B cell (primary cell): Measurements from ENCODE around the gene BMPER. TPM values are rescaled to one million over a fixed set of nuclear protein-coding genes. Genes with fewer than 3 reads are reported as not detected.

Experiments
- ATAC-seq: fragments of 200-7000 bp; cut with Tn5 transposase; one replicate; pipeline ENCODE4 v1.10.0; 2021; ENCODE audit warnings: low read depth, mild to moderate bottlenecking, moderate number of reproducible peaks, moderate library complexity
- CTCF ChIA-PET: fragments of 350-600 bp; sonication (Branson Sonifier 250); formaldehyde crosslinking; loops from one replicate; lab custom pipeline; 2021; ENCODE audit warnings: antibody characterized with exemption, inconsistent platforms; lab: Charles Lee
- POLR2A ChIA-PET: fragments of 350-600 bp; sonication (Branson Sonifier 250); formaldehyde crosslinking; loops from one replicate; lab custom pipeline; 2021; ENCODE audit warnings: antibody characterized with exemption; lab: Charles Lee
- DNase-seq: peaks from one replicate; pipeline ENCODE4 v3.0.0; 2013
- H2AFZ ChIP-seq: 2 replicates; pipeline ENCODE4 v1.6.1; 2012; ENCODE audit warnings: mild to moderate bottlenecking, low read depth, low read length; ENCODE audit not compliant: insufficient read depth, poor library complexity, severe bottlenecking
- H3K27ac ChIP-seq, 2 donors: 1 replicate in 1 of 2; 2 replicates in 1 of 2; pipeline ENCODE4 v1.5.1; 2012 to 2013; ENCODE audit warnings: low read length in 2 of 2, mild to moderate bottlenecking in 2 of 2, moderate library complexity in 1 of 2
- H3K27me3 ChIP-seq, 4 experiments: fragments of 200-600 bp in 1 of 4; sonication (generic) in 1 of 4; replicated peaks in 1 of 4; 1 replicate in 2 of 4; 2 replicates in 2 of 4; pipeline versions ENCODE4 v1.6.1 to v1.7.0; 2013 to 2016; ENCODE audit warnings: low read length in 3 of 4, mild to moderate bottlenecking in 2 of 4, mixed read lengths in 1 of 4, moderate library complexity in 1 of 4; ENCODE audit not compliant: insufficient read depth in 4 of 4, control insufficient read depth in 3 of 4; ENCODE audit errors: control extremely low read depth in 1 of 4
- H3K36me3 ChIP-seq, 2 experiments: replicated peaks in 1 of 2; 1 replicate in 1 of 2; 2 replicates in 1 of 2; pipeline versions ENCODE4 v1.6.1 to v1.7.1; 2013; ENCODE audit warnings: low read length in 1 of 2; ENCODE audit not compliant: insufficient read depth in 2 of 2, control insufficient read depth in 1 of 2; ENCODE audit errors: control extremely low read depth in 1 of 2, extremely low read depth in 1 of 2
- H3K4me1 ChIP-seq, 2 donors: fragments of 200-600 bp in 1 of 2; sonication (generic) in 1 of 2; 1 replicate in 1 of 2; 2 replicates in 1 of 2; pipeline versions ENCODE4 v1.5.1 to v1.6.1; 2013 to 2017; ENCODE audit warnings: low read length in 2 of 2; ENCODE audit not compliant: control insufficient read depth in 2 of 2, insufficient read depth in 2 of 2
- H3K4me2 ChIP-seq: replicated peaks from 2 replicates; pipeline ENCODE3; 2012; ENCODE audit warnings: mild to moderate bottlenecking, low read depth, low read length; ENCODE audit not compliant: poor library complexity, severe bottlenecking
- H3K4me3 ChIP-seq, 5 experiments: fragments of 200-600 bp in 1 of 5; sonication (generic) in 1 of 5; 1 replicate in 3 of 5; 2 replicates in 2 of 5; pipeline versions ENCODE4 v1.5.1 to v1.7.0; 2011 to 2016; ENCODE audit warnings: low read length in 4 of 5, mild to moderate bottlenecking in 4 of 5, low read depth in 2 of 5, control low read depth in 1 of 5, moderate library complexity in 1 of 5; ENCODE audit not compliant: insufficient read depth in 1 of 5; ENCODE audit errors: control extremely low read depth in 1 of 5, extremely low read depth in 1 of 5
- H3K79me2 ChIP-seq: fragments of 200-600 bp; sonication (generic); one replicate; pipeline ENCODE4 v1.6.0; 2016; ENCODE audit warnings: low read length; ENCODE audit not compliant: control insufficient read depth, insufficient read depth
- H3K9ac ChIP-seq: fragments of 200-600 bp; sonication (generic); 2 replicates; pipeline ENCODE4 v1.6.1; 2017; ENCODE audit warnings: mild to moderate bottlenecking, low read length, moderate library complexity
- H3K9me3 ChIP-seq, 3 donors: one replicate each; pipeline versions ENCODE4 v1.6.1 to v1.7.1; 2013; ENCODE audit warnings: low read length in 2 of 3; ENCODE audit not compliant: control insufficient read depth in 2 of 3, insufficient read depth in 1 of 3; ENCODE audit errors: control extremely low read depth in 1 of 3
- H4K20me1 ChIP-seq: 2 replicates; pipeline ENCODE4 v1.6.0; 2012; ENCODE audit warnings: mild to moderate bottlenecking, low read length; ENCODE audit not compliant: insufficient read depth, control insufficient read depth, poor library complexity, severe bottlenecking
- H3K27ac Mint-ChIP-seq: one replicate; pipeline ENCODE4 v1.8.0; 2021; ENCODE audit warnings: mixed read lengths
- H3K27me3 Mint-ChIP-seq: one replicate; pipeline ENCODE4 v1.8.0; 2021; ENCODE audit warnings: mixed read lengths
- H3K4me1 Mint-ChIP-seq: one replicate; pipeline ENCODE4 v1.8.0; 2021; ENCODE audit warnings: mixed read lengths
- H3K4me3 Mint-ChIP-seq: one replicate; pipeline ENCODE4 v1.8.0; 2021; ENCODE audit warnings: mixed read lengths
- H3K9me3 Mint-ChIP-seq: one replicate; pipeline ENCODE4 v1.8.0; 2022; ENCODE audit warnings: mixed read lengths; ENCODE audit not compliant: insufficient read depth
- EZH2 ChIP-seq: IDR thresholded peaks from 2 replicates; pipeline ENCODE4 v1.6.1; 2012; ENCODE audit warnings: borderline replicate concordance, low read depth, mild to moderate bottlenecking, moderate library complexity, low read length; ENCODE audit not compliant: insufficient read depth, poor library complexity, severe bottlenecking
- WGBS: methylation state at CpG from one replicate; pipeline ENCODE4 v1.1.5; 2013; ENCODE audit warnings: missing lambda C conversion rate; ENCODE audit not compliant: insufficient coverage; 5-methylcytosine and 5-hydroxymethylcytosine counted together
- intact Hi-C: fragments of 100-400 bp; cut with micrococcal nuclease; formaldehyde crosslinking; loops from one replicate; pipeline ENCODE4 v1.10.0; 2022
- polyA plus RNA-seq: library from polyadenylated mRNA; depleted of rRNA; stranded (reverse); fragments of >200 nt; gene quantifications from 2 replicates; pipeline ENCODE4 v1.2.3, GENCODE V29; 2012
- total RNA-seq, 2 donors: library from RNA; stranded (reverse); fragments of 120-200 nt in 1 of 2; gene quantifications; 1 replicate in 1 of 2; 2 replicates in 1 of 2; pipeline versions ENCODE4 v1.2.3 to v1.2.4, GENCODE V29; 2013 to 2022
- TF ChIP-seq, protein P1 (sequence below): fragments of 200-600 bp; IDR thresholded peaks from one replicate; pipeline ENCODE4 v1.8.0; 2022; ENCODE audit warnings: antibody characterized with exemption, mild to moderate bottlenecking

The BMPER gene
- total and polyA plus RNA-seq, 2 donors (not counting 1 experiment from before 2014, with no cell fraction given): not detected

GRCh38 chr7:34086981-34087380, 181.6 kb downstream of the BMPER start:
- TF ChIP-seq EZH2: no peak
- TF ChIP-seq, protein P1, sequence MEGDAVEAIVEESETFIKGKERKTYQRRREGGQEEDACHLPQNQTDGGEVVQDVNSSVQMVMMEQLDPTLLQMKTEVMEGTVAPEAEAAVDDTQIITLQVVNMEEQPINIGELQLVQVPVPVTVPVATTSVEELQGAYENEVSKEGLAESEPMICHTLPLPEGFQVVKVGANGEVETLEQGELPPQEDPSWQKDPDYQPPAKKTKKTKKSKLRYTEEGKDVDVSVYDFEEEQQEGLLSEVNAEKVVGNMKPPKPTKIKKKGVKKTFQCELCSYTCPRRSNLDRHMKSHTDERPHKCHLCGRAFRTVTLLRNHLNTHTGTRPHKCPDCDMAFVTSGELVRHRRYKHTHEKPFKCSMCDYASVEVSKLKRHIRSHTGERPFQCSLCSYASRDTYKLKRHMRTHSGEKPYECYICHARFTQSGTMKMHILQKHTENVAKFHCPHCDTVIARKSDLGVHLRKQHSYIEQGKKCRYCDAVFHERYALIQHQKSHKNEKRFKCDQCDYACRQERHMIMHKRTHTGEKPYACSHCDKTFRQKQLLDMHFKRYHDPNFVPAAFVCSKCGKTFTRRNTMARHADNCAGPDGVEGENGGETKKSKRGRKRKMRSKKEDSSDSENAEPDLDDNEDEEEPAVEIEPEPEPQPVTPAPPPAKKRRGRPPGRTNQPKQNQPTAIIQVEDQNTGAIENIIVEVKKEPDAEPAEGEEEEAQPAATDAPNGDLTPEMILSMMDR: no peak
- H3K79me2 ChIP-seq: no peaks in the 10 kb centered on the region
- H3K27me3 ChIP-seq: no peaks in the 10 kb centered on the region
- no peaks in the 10 kb centered on the region for H3K9me3 Mint-ChIP-seq
- H3K4me1 ChIP-seq: no peaks in the 10 kb centered on the region
- intact Hi-C loops: no loop called here
- no peak overlapping the region for H3K4me2 ChIP-seq
- H3K4me1 Mint-ChIP-seq: no peaks in the 10 kb centered on the region
- no peak overlapping the region for H3K27ac ChIP-seq
- ChIA-PET POLR2A (no interaction called here), CTCF (interaction anchor here (0.6 kb wide), 1 partner anchor 278 kb away, joined by 3 read pairs; no protein-coding TSS in a partner anchor)
- ATAC-seq: no peak
- no peaks in the 10 kb centered on the region for H3K27me3 Mint-ChIP-seq
- no peaks in the 10 kb centered on the region for H4K20me1 ChIP-seq
- H3K36me3 ChIP-seq: no peaks in the 10 kb centered on the region
- no peak overlapping the region for H2AFZ ChIP-seq
- 90% methylated on average over 2 of the region's 5 CpGs for WGBS
- no peak overlapping the region for H3K9ac ChIP-seq
- DNase-seq: no peak
- peaks cover 0 to 4% (median 0%) of the 10 kb centered on the region in 3 donors for H3K9me3 ChIP-seq
- H3K4me3 ChIP-seq: no peak overlapping the region
- no peak overlapping the region for H3K4me3 Mint-ChIP-seq
- no peak overlapping the region for H3K27ac Mint-ChIP-seq

GRCh38 chr7:34087892-34088891, 182.9 kb downstream of the BMPER start:
- H3K4me1 Mint-ChIP-seq: no peaks in the 10 kb centered on the region

More at GRCh38 chr7:34087892-34088891, 182.9 kb downstream of the BMPER start:
- ChIA-PET POLR2A (no interaction called here), CTCF (no interaction called here)
- no peaks in the 10 kb centered on the region for H3K27me3 Mint-ChIP-seq
- H3K27ac ChIP-seq: no peak overlapping the region
- H3K4me2 ChIP-seq: no peak overlapping the region
- H2AFZ ChIP-seq: no peak overlapping the region
- H3K4me1 ChIP-seq: no peaks in the 10 kb centered on the region
- 92% methylated on average over 10 of the region's 10 CpGs for WGBS
- no peak overlapping the region for H3K9ac ChIP-seq
- ATAC-seq (no peak), DNase-seq (no peak)
- H3K79me2 ChIP-seq: no peaks in the 10 kb centered on the region
- no peak overlapping the region for H3K4me3 Mint-ChIP-seq
- no peaks in the 10 kb centered on the region for H3K9me3 Mint-ChIP-seq
- no peaks in the 10 kb centered on the region for H3K27me3 ChIP-seq
- H3K4me3 ChIP-seq: no peak overlapping the region
- peaks cover 0 to 4% (median 0%) of the 10 kb centered on the region in 3 donors for H3K9me3 ChIP-seq
- TF ChIP-seq, protein P1: no peak
- TF ChIP-seq EZH2: no peak
- intact Hi-C loops: no loop called here
- no peaks in the 10 kb centered on the region for H3K36me3 ChIP-seq
- no peaks in the 10 kb centered on the region for H4K20me1 ChIP-seq
- H3K27ac Mint-ChIP-seq: no peak overlapping the region
